OCI-LY7 (cell line): ENCODE results near the gene C2orf49. TPM values are rescaled to one million over a fixed set of nuclear protein-coding genes. Genes with fewer than 3 reads are reported as not detected.

ENCODE experiments used
- BruUV-seq: library from RNA; stranded (reverse); fragments of 400-500 nt; replicated peaks from 2 replicates; lab custom pipeline; 2021; lab: Mats Ljungman, UMichigan
- CTCF ChIA-PET: fragments of 300-600 bp; sonication (Branson Sonifier 250); formaldehyde crosslinking; loops from one replicate; lab custom pipeline; 2022; ENCODE audit warnings: antibody characterized with exemption; ENCODE audit not compliant: unreplicated experiment; lab: Charles Lee
- POLR2A ChIA-PET: fragments of 300-600 bp; sonication (Branson Sonifier 250); formaldehyde crosslinking; loops from one replicate; lab custom pipeline; 2022; ENCODE audit warnings: antibody characterized with exemption; lab: Charles Lee
- DNase-seq: peaks from one replicate; pipeline ENCODE4 v3.0.0-alpha.2; 2015; ENCODE audit warnings: low spot score
- H2AFZ ChIP-seq: fragments of 200-600 bp; sonication (generic), shearing (Covaris generic); 2 replicates; pipeline ENCODE4 v1.6.1; 2014; ENCODE audit warnings: mild to moderate bottlenecking, antibody characterized with exemption, low read length, moderate library complexity
- H3K27ac ChIP-seq: fragments of 200-600 bp; sonication (generic); 2 replicates; pipeline ENCODE4 v1.5.1; 2014; ENCODE audit warnings: mixed run types, low read depth, mild to moderate bottlenecking, moderate library complexity, low read length, inconsistent platforms; ENCODE audit not compliant: poor library complexity, severe bottlenecking
- H3K36me3 ChIP-seq: fragments of 200-600 bp; sonication (generic); 2 replicates; pipeline ENCODE4 v1.6.1; 2014; ENCODE audit warnings: mild to moderate bottlenecking, antibody characterized with exemption, low read length, moderate library complexity, mixed read lengths; ENCODE audit not compliant: insufficient read depth
- H3K4me1 ChIP-seq: fragments of 200-600 bp; sonication (generic); 2 replicates; pipeline ENCODE4 v1.5.1; 2014; ENCODE audit warnings: mild to moderate bottlenecking, low read length; ENCODE audit not compliant: insufficient read depth, poor library complexity, severe bottlenecking
- H3K4me2 ChIP-seq: fragments of 200-600 bp; sonication (generic); 2 replicates; pipeline ENCODE4 v1.6.1; 2014; ENCODE audit warnings: mild to moderate bottlenecking, low read length
- H3K4me3 ChIP-seq: fragments of 200-600 bp; sonication (generic); 2 replicates; pipeline ENCODE4 v1.5.1; 2014; ENCODE audit warnings: mild to moderate bottlenecking, low read depth, low read length; ENCODE audit not compliant: poor library complexity, severe bottlenecking
- H3K79me2 ChIP-seq: fragments of 200-600 bp; sonication (generic); 2 replicates; pipeline ENCODE4 v1.6.1; 2016; ENCODE audit warnings: low read depth, mild to moderate bottlenecking, low read length, moderate library complexity, mixed read lengths; ENCODE audit not compliant: insufficient read depth
- H3K9me2 ChIP-seq: fragments of 200-600 bp; sonication (generic); 2 replicates; pipeline ENCODE4 v1.6.1; 2016; ENCODE audit warnings: mild to moderate bottlenecking, low read length, mixed read lengths; ENCODE audit not compliant: insufficient read depth
- H3K9me3 ChIP-seq: fragments of 200-600 bp; sonication (generic); 2 replicates; pipeline ENCODE4 v1.6.1; 2014; ENCODE audit warnings: mild to moderate bottlenecking, mixed run types, low read length, mixed read lengths
- H4K20me1 ChIP-seq: fragments of 200-600 bp; sonication (generic); 2 replicates; pipeline ENCODE4 v1.6.1; 2014; ENCODE audit warnings: mild to moderate bottlenecking, antibody characterized with exemption, low read length, moderate library complexity, mixed read lengths; ENCODE audit not compliant: insufficient read depth
- EZH2phosphoT487 ChIP-seq: fragments of 200-600 bp; sonication (generic); IDR thresholded peaks from 2 replicates; pipeline ENCODE4 v1.6.1; 2018; ENCODE audit warnings: low read depth, borderline replicate concordance, mild to moderate bottlenecking, mixed run types, antibody characterized with exemption, low read length, moderate library complexity, mixed read lengths
- intact Hi-C: fragments of 100-400 bp; cut with micrococcal nuclease; formaldehyde crosslinking; loops from one replicate; pipeline ENCODE4 v1.10.0; 2022; ENCODE audit not compliant: unreplicated experiment
- total RNA-seq, 2 experiments: library from RNA; depleted of rRNA in 1 of 2; stranded (reverse); fragments of >200 nt in 1 of 2; shearing (Covaris generic) in 1 of 2; gene quantifications; 2 replicates each; pipeline ENCODE4 v1.2.3, GENCODE V29; 2014 to 2022
- TF ChIP-seq, protein P1 (sequence below): fragments of 200-600 bp; sonication (generic); conservative IDR thresholded peaks from 2 replicates; pipeline ENCODE4 v1.5.1; 2014; ENCODE audit warnings: mild to moderate bottlenecking, antibody characterized with exemption, low read length, moderate library complexity, mixed read lengths

C2orf49 gene
- total RNA-seq, 2 experiments from 2014 or later, result 11.8 to 17.0 TPM

DNA sequence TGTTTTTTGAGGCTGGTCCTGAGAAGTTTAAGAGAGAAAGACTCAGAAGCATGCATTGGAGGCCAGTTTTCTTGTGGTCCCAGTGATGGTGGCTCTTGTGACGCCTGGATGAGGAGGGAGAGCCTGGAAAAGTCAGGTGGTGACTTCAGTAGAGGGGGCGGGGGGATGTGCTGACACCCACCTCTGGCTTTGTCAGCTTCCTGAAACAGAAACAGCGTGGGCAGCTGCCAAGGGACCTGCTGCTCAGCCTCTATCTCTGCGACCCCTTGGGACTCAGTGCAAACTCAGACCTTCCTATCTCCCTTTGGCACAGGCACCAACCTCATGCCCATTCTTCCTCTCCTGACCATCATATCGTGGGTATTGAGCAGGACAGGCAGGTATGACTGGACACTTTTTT lies 14.2 kb upstream of the C2orf49 start:
- Histone ChIP-seq H3K79me2 (peaks cover 71% of the 10 kb centered on the region), H3K9me2 (no peaks in the 10 kb centered on the region), H3K9me3 (no peaks in the 10 kb centered on the region), H3K27ac (no peak overlapping the region), H4K20me1 (peaks cover 34% of the 10 kb centered on the region), H3K4me3 (no peak overlapping the region), H3K36me3 (peaks cover 38% of the 10 kb centered on the region), H3K4me2 (no peak overlapping the region), H3K4me1 (peaks cover 6% of the 10 kb centered on the region), H2AFZ (no peak overlapping the region)
- intact Hi-C loops, result no loop called here
- DNase-seq, result no peak
- TF ChIP-seq EZH2phosphoT487, result no peak
- TF ChIP-seq, protein P1, sequence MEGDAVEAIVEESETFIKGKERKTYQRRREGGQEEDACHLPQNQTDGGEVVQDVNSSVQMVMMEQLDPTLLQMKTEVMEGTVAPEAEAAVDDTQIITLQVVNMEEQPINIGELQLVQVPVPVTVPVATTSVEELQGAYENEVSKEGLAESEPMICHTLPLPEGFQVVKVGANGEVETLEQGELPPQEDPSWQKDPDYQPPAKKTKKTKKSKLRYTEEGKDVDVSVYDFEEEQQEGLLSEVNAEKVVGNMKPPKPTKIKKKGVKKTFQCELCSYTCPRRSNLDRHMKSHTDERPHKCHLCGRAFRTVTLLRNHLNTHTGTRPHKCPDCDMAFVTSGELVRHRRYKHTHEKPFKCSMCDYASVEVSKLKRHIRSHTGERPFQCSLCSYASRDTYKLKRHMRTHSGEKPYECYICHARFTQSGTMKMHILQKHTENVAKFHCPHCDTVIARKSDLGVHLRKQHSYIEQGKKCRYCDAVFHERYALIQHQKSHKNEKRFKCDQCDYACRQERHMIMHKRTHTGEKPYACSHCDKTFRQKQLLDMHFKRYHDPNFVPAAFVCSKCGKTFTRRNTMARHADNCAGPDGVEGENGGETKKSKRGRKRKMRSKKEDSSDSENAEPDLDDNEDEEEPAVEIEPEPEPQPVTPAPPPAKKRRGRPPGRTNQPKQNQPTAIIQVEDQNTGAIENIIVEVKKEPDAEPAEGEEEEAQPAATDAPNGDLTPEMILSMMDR, result no peak
- ChIA-PET POLR2A (interaction anchor here (1.4 kb wide), 1 partner anchor 9 kb away, joined by 8 read pairs; no protein-coding TSS in a partner anchor), CTCF (no interaction called here)
- no TSS peak for BruUV-seq

DNA sequence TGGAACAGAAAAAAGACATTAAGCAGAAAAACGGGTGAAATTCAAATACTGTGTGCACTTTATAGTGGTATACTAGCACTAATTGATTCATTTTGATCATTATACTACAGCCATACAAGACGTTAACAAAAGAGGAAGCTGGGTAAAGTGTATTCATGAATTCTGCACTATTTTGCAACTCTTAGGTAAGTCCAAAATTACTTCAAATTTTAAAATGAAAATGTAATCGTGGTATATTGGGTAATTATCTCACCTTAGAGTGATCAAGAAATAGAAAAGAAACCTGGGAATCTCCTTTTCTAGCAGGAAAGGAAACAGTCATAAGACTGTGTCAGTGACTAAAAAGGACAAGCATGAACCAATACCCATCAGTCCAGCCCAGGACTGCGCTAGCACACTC lies 13.2 kb upstream of the C2orf49 start:
- Histone ChIP-seq H2AFZ (no peak overlapping the region), H3K36me3 (peaks cover 38% of the 10 kb centered on the region), H3K9me2 (no peaks in the 10 kb centered on the region), H3K27ac (no peak overlapping the region), H3K4me1 (peaks cover 11% of the 10 kb centered on the region), H3K9me3 (no peaks in the 10 kb centered on the region), H4K20me1 (peaks cover 36% of the 10 kb centered on the region), H3K4me3 (no peak overlapping the region), H3K4me2 (no peak overlapping the region), H3K79me2 (peaks cover 76% of the 10 kb centered on the region)
- no peak for DNase-seq
- no peak for TF ChIP-seq EZH2phosphoT487
- TF ChIP-seq, protein P1, result no peak
- ChIA-PET CTCF (no interaction called here), POLR2A (interaction anchor here (1.5 kb wide), 1 partner anchor 22 kb away, joined by 3 read pairs; no protein-coding TSS in a partner anchor)
- BruUV-seq, result no TSS peak
- intact Hi-C loops, result no loop called here

DNA sequence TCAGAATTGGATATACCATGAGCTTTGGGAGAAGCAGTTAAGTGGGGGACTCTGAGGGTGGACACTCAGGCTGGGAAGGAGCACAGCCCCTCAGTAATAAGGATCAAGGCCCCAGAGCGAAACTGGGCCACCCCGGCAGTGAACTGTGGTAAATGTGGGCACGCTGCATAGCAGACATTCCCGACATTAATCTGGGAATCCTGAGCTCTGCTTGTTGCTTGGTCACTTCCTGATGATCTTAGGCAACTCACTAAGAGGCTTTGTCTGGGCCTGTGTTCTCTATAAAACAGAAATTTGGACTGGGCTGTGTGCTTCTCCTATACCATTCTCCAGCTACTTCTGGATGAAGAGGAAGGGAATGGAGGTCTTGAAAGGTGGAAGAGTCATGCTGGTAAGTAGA lies 12.6 kb upstream of the C2orf49 start:
- H2AFZ ChIP-seq, result no peak overlapping the region
- no peak for DNase-seq
- peaks cover 38% of the 10 kb centered on the region for H3K36me3 ChIP-seq
- ChIA-PET POLR2A (interaction anchor here (0.5 to 1.5 kb wide), 3 partner anchors 12 to 23 kb away, joined by 3 to 4 read pairs (median 3); partner anchors contain the start of gene C2orf49), CTCF (no interaction called here)
- peaks cover 11% of the 10 kb centered on the region for H3K4me1 ChIP-seq
- no peak overlapping the region for H3K4me2 ChIP-seq
- BruUV-seq, result no TSS peak
- intact Hi-C loops, result no loop called here
- H3K9me3 ChIP-seq, result no peaks in the 10 kb centered on the region
- H3K4me3 ChIP-seq, result no peak overlapping the region
- H3K27ac ChIP-seq, result no peak overlapping the region
- no peaks in the 10 kb centered on the region for H3K9me2 ChIP-seq
- no peak for TF ChIP-seq EZH2phosphoT487
- TF ChIP-seq, protein P1, result no peak
- peaks cover 75% of the 10 kb centered on the region for H3K79me2 ChIP-seq
- H4K20me1 ChIP-seq, result peaks cover 36% of the 10 kb centered on the region
